Spleen (tissue), 11 donors: Measurements from ENCODE around the gene IFI27L1. TPM values are rescaled to one million over a fixed set of nuclear protein-coding genes. Genes with fewer than 3 reads are reported as not detected.
A peak's percentile ranks its signal among the peaks of the same experiment; 100 is the strongest.

Experiments used
- DNase-seq: peaks from one replicate; pipeline ENCODE4 v3.0.0-alpha.2; 2020
- H3K27ac ChIP-seq, 8 donors: fragments of 200-600 bp; sonication (generic) in 7 of 8; 1 replicate in 4 of 8; 2 replicates in 4 of 8; pipeline versions ENCODE4 v1.5.0 to v1.8.0; 2016 to 2021; ENCODE audit warnings: inconsistent platforms in 4 of 8, mild to moderate bottlenecking in 4 of 8, moderate library complexity in 1 of 8
- H3K27me3 ChIP-seq, 7 donors: fragments of 200-600 bp; sonication (generic) in 6 of 7; replicated peaks in 1 of 7; 1 replicate in 4 of 7; 2 replicates in 3 of 7; pipeline versions ENCODE4 v1.5.0 to v1.8.0; 2016 to 2021; ENCODE audit warnings: inconsistent platforms in 3 of 7, mild to moderate bottlenecking in 1 of 7
- H3K36me3 ChIP-seq, 6 donors: fragments of 200-600 bp; sonication (generic) in 5 of 6; 1 replicate in 4 of 6; 2 replicates in 2 of 6; pipeline versions ENCODE4 v1.5.0 to v1.8.0; 2016 to 2021; ENCODE audit warnings: inconsistent platforms in 2 of 6
- H3K4me1 ChIP-seq, 6 donors: fragments of 200-600 bp; sonication (generic) in 5 of 6; 1 replicate in 3 of 6; 2 replicates in 3 of 6; pipeline versions ENCODE4 v1.5.0 to v1.8.0; 2016 to 2021; ENCODE audit warnings: inconsistent platforms in 3 of 6
- H3K4me3 ChIP-seq, 8 donors: fragments of 200-600 bp; sonication (generic) in 7 of 8; 1 replicate in 4 of 8; 2 replicates in 4 of 8; pipeline versions ENCODE4 v1.5.0 to v1.8.0; 2016 to 2021; ENCODE audit warnings: inconsistent platforms in 4 of 8, mild to moderate bottlenecking in 4 of 8, moderate library complexity in 2 of 8
- H3K9me3 ChIP-seq, 8 donors: fragments of 200-600 bp; sonication (generic) in 7 of 8; 1 replicate in 4 of 8; 2 replicates in 4 of 8; pipeline versions ENCODE4 v1.5.0 to v1.8.0; 2016 to 2021; ENCODE audit warnings: inconsistent platforms in 4 of 8
- POLR2A ChIP-seq, 3 donors: fragments of 450-650 bp; IDR thresholded peaks; one replicate each; pipeline ENCODE4 v1.5.1; 2017; ENCODE audit warnings: antibody characterized with exemption in 3 of 3, mild to moderate bottlenecking in 1 of 3
- POLR2AphosphoS5 ChIP-seq, 3 donors: sonication (generic); formaldehyde crosslinking; IDR thresholded peaks; one replicate each; pipeline ENCODE4 v1.5.1; 2017; ENCODE audit warnings: antibody characterized with exemption in 3 of 3
- WGBS, 5 donors: extraction: QIAGEN DNeasy Blood & Tissue Kit in 3 of 5; methylation state at CpG; one replicate each; pipeline versions ENCODE4 v1.1.5 to v1.1.7; 2013 to 2018; 5-methylcytosine and 5-hydroxymethylcytosine counted together
- intact Hi-C: fragments of 100-400 bp; cut with DNase I; formaldehyde crosslinking; loops from one replicate; pipeline ENCODE4 v1.15.0; 2023; ENCODE audit warnings: low total_unique reads
- polyA plus RNA-seq, 3 donors: library from polyadenylated mRNA; stranded (reverse); fragments of 200-250 nt; gene quantifications; one replicate each; pipeline ENCODE4 v1.2.1, GENCODE V29; 2013
- total RNA-seq, 7 donors: library from RNA; depleted of rRNA in 3 of 7; stranded (reverse); fragments of >200 nt in 3 of 7; fragmentation: NEBNext Ultra II Directional in 4 of 7; extraction: Animal tissue kit (Norgen Biotek cat#: 25700) in 4 of 7; gene quantifications; one replicate each; pipeline versions ENCODE4 v1.1.0 to v1.2.1, GENCODE V29; 2016 to 2021
- TF ChIP-seq, protein P1 (sequence below), 11 experiments: fragments of 200-600 bp in 7 of 11; fragments of 450-650 bp in 4 of 11; sonication (generic) in 4 of 11; IDR thresholded peaks in 8 of 11; conservative IDR thresholded peaks in 3 of 11; 1 replicate in 7 of 11; 2 replicates in 4 of 11; pipeline versions ENCODE4 v1.4.0 to v1.8.0; 2016 to 2021; ENCODE audit warnings: antibody characterized with exemption in 11 of 11, inconsistent platforms in 4 of 11, mild to moderate bottlenecking in 1 of 11
- donor health status: healthy with polysubstance abuse.
- donor health status: DM: no; HTN: no; CAD: no; lungs with moderate emphysema.
- donor health status: DM: no; HTN: no; CAD: no.
- donor health status: Bipolar disorder and iron deficiency.
- donor health status: healthy.
- donor health status: DM: no; HTN: no; CAD: no.
- donor health status: DM: yes; HTN: yes; CAD: no.

IFI27L1 gene
- total and polyA plus RNA-seq, 10 donors: 4.4 to 18.8 (median 12.0) TPM

DNA sequence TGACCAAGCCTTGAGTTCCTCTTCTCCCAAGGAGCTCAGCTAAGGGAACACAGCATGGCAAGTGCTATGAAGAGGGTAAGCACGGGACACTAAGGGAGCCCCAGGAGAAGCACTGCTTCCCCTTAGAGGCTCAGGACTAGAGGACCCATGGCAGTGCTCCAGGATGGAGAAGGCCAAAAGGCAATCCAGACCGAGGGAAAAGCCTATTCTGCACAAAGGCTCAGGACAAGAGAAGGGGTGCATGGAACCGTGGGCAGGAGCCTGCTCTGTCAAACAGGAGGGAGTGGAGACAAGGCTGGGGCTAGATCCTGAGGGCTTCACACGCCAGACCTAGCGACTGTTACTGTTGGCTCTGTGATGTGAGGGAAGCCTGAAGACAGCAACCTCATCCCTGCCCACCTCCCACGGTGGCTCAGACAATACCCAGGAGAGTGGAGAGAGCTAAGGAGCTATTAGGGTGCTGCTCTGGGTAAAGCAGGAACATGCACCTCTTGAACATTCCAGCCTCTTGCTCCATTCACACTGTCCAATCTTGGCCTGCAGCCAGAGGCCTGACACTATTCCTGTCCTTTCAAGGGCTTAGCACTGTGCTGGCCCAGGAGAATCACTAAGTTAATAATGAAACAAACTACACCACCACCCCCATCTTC lies 30.8 kb upstream of the IFI27L1 start:
- Histone ChIP-seq H3K27ac (no peak overlapping the region), H3K4me1 (peaks cover 0 to 55% (median 30%) of the 10 kb centered on the region in 6 donors)
- intact Hi-C loops: no loop called here

DNA sequence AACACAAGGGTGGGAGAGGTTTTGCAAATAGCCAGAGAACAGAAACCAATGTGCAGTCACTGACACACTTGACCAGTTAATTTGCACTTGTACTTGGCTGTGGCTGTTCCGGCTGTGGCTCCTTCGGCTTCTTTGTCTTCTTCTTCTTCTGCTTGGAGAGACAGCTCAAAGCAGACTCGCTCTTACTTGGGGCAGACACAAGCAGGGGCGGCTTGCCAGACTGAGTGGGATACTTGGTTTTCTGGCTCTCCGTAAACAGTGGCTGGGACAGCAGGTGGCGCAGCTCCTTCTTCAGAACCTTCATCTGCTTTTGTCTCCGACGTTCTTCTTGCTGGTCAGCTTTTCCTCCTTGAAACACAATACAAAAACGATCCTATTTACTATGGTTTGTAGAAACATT lies 30.0 kb upstream of the IFI27L1 start:
- H3K36me3 ChIP-seq: peaks cover 6 to 100% (median 98%) of the 10 kb centered on the region in 6 donors
- no peaks in the 10 kb centered on the region for H3K9me3 ChIP-seq
- no peaks in the 10 kb centered on the region for H3K27me3 ChIP-seq
- H3K4me3 ChIP-seq: no peak overlapping the region
- no peak overlapping the region for H3K27ac ChIP-seq
- WGBS, 5 donors: 63 to 78% (median 73%) methylated on average over 9 of the region's 9 CpGs
- TF ChIP-seq, protein P1, sequence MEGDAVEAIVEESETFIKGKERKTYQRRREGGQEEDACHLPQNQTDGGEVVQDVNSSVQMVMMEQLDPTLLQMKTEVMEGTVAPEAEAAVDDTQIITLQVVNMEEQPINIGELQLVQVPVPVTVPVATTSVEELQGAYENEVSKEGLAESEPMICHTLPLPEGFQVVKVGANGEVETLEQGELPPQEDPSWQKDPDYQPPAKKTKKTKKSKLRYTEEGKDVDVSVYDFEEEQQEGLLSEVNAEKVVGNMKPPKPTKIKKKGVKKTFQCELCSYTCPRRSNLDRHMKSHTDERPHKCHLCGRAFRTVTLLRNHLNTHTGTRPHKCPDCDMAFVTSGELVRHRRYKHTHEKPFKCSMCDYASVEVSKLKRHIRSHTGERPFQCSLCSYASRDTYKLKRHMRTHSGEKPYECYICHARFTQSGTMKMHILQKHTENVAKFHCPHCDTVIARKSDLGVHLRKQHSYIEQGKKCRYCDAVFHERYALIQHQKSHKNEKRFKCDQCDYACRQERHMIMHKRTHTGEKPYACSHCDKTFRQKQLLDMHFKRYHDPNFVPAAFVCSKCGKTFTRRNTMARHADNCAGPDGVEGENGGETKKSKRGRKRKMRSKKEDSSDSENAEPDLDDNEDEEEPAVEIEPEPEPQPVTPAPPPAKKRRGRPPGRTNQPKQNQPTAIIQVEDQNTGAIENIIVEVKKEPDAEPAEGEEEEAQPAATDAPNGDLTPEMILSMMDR (IDR thresholded peaks at IDR 0.05 in 8 of 11, conservative IDR thresholded peaks at IDR 0.05 in 3 of 11): peak in 4 of 11 experiments; percentile 20 to 36 (median 28)
- TF ChIP-seq POLR2A (IDR thresholded peaks at IDR 0.05): no peak
- TF ChIP-seq POLR2AphosphoS5 (IDR thresholded peaks at IDR 0.05): no peak
- peak; percentile 63 for DNase-seq
- intact Hi-C loops: no loop called here
- H3K4me1 ChIP-seq: peaks cover 0 to 62% (median 27%) of the 10 kb centered on the region in 6 donors

More for the DNA sequence above, 30.8 kb upstream of the IFI27L1 start:
- WGBS, 5 donors: 82 to 91% (median 87%) methylated on average over 4 to 6 of the region's 6 CpGs
- DNase-seq: peak; percentile 29
- H3K27me3 ChIP-seq: no peaks in the 10 kb centered on the region
- no peaks in the 10 kb centered on the region for H3K9me3 ChIP-seq
- TF ChIP-seq POLR2AphosphoS5 (IDR thresholded peaks at IDR 0.05): no peak
- TF ChIP-seq POLR2A (IDR thresholded peaks at IDR 0.05): no peak
- TF ChIP-seq, protein P1 (IDR thresholded peaks at IDR 0.05 in 8 of 11, conservative IDR thresholded peaks at IDR 0.05 in 3 of 11): no peak
- H3K4me3 ChIP-seq: no peak overlapping the region
- H3K36me3 ChIP-seq: peaks cover 6 to 100% (median 97%) of the 10 kb centered on the region in 6 donors

DNA sequence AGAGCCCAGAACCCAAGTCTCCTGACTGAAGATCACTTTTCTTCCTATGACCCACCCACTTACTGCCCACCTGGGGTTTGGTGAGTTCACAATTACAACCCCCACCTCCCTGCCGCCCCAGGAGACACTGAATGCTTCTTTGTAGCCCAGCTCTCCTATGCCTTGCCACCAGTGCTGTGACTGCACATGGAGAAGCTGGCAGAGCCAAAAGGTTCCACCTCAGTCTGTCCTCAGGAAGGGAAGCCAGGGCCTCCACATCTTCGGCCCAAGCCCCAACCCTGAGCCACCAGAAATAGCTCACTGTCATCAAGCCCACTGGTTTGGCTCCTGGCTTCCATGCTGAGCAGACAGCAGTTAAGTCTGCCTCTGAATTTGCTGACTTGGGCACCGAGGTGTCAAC lies 29.3 kb upstream of the IFI27L1 start:
- no peaks in the 10 kb centered on the region for H3K9me3 ChIP-seq
- peaks cover 6 to 100% (median 99%) of the 10 kb centered on the region in 6 donors for H3K36me3 ChIP-seq
- H3K27ac ChIP-seq: peak overlapping the region in 1 of 8 donors; percentile 1
- peak; percentile 43 for DNase-seq
- WGBS, 5 donors: 84 to 97% (median 88%) methylated on average over 2 to 3 of the region's 3 CpGs
- H3K4me1 ChIP-seq: peaks cover 0 to 69% (median 32%) of the 10 kb centered on the region in 6 donors
- no peaks in the 10 kb centered on the region for H3K27me3 ChIP-seq
- no peak overlapping the region for H3K4me3 ChIP-seq
- intact Hi-C loops: no loop called here
- TF ChIP-seq, protein P1 (IDR thresholded peaks at IDR 0.05 in 8 of 11, conservative IDR thresholded peaks at IDR 0.05 in 3 of 11): no peak
- TF ChIP-seq POLR2AphosphoS5 (IDR thresholded peaks at IDR 0.05) (no peak), POLR2A (IDR thresholded peaks at IDR 0.05) (no peak)

DNA sequence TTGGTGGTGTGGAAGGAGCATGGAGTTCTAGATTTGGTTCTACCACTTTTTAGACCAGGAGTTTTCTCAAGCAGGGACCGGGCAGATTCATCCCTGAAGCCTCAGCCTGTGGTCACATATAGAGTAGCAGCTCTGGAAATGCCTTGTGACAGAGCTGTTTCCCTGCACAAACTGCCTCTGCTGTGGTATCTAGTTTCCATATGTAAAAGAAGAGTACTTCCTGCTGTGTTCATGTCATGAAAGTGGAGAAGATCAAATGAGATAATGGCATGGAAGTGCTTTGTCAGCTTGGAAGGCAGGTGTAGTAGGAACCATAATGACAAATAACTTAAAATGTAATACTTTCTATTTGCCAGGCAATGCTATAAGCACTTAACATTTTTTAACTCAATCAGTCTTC lies 28.9 kb upstream of the IFI27L1 start:
- Histone ChIP-seq H3K4me1 (peaks cover 2 to 73% (median 36%) of the 10 kb centered on the region in 6 donors), H3K27me3 (no peaks in the 10 kb centered on the region), H3K4me3 (no peak overlapping the region), H3K27ac (peak overlapping the region in 2 of 8 donors; percentile 1 to 22), H3K9me3 (no peaks in the 10 kb centered on the region), H3K36me3 (peaks cover 6 to 100% (median 97%) of the 10 kb centered on the region in 6 donors)
- WGBS, 5 donors: 67 to 100% (median 80%) methylated on average over 1 of the region's 1 CpG
- intact Hi-C loops: no loop called here
- DNase-seq: no peak
- TF ChIP-seq POLR2AphosphoS5 (IDR thresholded peaks at IDR 0.05): no peak
- TF ChIP-seq POLR2A (IDR thresholded peaks at IDR 0.05): no peak
- TF ChIP-seq, protein P1 (IDR thresholded peaks at IDR 0.05 in 8 of 11, conservative IDR thresholded peaks at IDR 0.05 in 3 of 11): no peak
